ENCODE measurements around the gene MDH1.

Gene MDH1

DNA sequence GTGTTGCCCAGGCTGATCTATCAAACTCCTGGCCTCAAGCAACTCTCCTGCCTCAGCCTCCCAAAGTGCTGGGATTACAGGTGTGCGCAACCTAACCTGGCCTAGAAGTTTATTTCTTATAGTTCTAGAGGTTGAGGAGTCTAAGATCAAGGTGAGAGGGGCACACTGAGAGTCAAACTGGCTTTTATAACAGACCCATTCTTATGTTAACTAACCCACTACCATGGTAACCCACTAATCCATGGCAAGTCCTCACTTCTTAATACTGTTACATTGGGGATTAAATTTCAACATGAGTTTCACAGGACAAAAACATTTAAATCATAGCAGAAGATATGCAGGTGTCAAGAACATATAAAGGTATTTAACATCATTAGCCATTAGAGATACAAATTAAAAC lies 50.6 kb downstream of the MDH1 start:
- DNase-seq, result no peak

GRCh38 chr2:63642946-63643345 lies 54.2 kb downstream of the MDH1 start:
- DNase-seq, result no peak

GRCh38 chr2:63643486-63643885 lies 54.7 kb downstream of the MDH1 start:
- DNase-seq, result no peak

- no peak for DNase-seq
Measured at GRCh38 chr2:63648632-63649031, 59.9 kb downstream of the MDH1 start.

DNA sequence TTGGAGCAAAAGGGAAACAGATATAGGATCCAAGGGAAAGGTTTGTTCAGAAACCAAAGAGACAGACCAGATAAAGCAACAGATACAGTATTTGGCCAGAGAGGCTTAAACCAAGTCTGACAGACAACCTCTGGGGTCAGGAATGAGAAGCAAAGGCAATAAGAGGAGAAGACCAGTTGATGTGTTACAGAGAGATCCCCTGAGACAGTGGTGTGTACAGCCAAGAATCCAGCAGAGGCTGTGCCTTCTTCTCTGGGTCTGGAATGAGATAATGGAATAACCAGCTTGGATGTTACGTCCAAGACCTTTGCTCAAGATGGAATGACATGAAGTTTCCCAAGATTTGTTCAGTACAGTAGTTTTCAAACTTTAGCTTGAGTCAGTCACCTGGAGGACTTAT lies 61.1 kb downstream of the MDH1 start:
- DNase-seq, result no peak

DNA sequence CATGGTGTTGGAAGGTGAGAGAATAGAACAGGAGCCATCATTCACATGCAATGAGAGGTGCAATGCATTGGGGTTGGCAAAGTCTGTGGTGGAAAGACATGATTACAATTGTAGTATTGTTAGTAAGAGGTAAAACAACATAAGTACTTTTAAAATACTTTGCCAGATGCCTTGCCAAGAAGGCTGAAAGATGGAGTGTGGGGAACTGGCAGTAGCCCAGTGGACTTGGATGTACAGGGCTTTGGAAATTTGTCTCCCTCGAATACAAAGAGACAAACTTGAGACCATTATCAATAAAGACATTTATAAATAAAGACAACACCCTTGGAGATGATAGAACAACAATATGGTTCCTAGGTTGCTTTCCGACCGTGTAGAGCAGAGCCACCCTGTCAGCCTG lies 62.0 kb downstream of the MDH1 start:
- no peak for DNase-seq

- no peak for DNase-seq
Measured at GRCh38 chr2:63651356-63651755, 62.6 kb downstream of the MDH1 start.

DNA sequence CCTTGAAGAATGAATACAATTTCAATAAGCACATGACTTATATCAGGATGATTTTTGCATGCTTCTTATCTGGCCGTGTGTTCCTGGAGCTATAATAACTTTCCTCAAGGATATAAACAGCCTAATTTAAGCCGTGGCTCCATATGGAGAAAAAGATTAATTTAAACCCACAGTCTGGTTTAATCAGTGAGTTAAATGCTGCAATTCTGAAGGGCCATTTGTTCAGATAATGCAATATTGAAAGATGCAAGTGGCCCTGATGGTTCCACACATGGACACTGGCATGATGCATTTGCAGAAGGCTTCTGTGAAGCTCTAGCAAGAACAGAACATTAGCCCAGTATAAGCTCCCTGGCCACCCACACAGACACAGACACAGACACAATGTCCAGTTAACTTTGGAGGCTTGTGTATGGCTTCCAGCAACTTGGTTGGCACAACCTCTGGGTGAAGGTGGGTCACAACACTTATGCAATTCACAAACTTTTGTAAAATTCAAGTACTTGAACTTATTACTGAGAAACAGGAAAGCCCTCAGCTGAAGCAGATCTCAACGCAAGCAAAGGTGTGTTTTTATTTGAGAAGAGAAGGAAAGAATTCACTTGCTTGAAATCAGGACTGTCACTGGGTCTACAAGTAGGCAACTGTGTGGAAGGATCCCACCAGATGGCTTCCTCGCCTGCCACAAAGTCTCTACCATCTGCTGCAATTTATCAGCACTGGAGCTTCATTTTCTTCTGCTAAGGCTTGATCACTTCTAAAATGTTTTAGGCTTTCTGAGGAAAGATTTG lies 63.3 kb downstream of the MDH1 start:
- no peak for DNase-seq

- no peak for DNase-seq
Measured at GRCh38 chr2:63652652-63652985, 63.9 kb downstream of the MDH1 start.

- no peak for DNase-seq
Measured at GRCh38 chr2:63654959-63655358, 66.2 kb downstream of the MDH1 start.
